Duodenal mucosa (tissue), 2 donors: ENCODE data around the gene NT5M.

ENCODE experiments used
- H3K27ac ChIP-seq: one replicate; pipeline ENCODE4 v1.7.0; 2013; ENCODE audit warnings: low read depth, low read length
- H3K27me3 ChIP-seq, 2 donors: one replicate each; pipeline ENCODE4 v1.7.0; 2013; ENCODE audit warnings: low read length in 2 of 2, control low read depth in 1 of 2; ENCODE audit not compliant: insufficient read depth in 2 of 2, control insufficient read depth in 1 of 2
- H3K36me3 ChIP-seq, 2 donors: one replicate each; pipeline ENCODE4 v1.7.0; 2013; ENCODE audit warnings: low read length in 2 of 2, control low read depth in 1 of 2; ENCODE audit not compliant: insufficient read depth in 2 of 2, control insufficient read depth in 1 of 2
- H3K4me1 ChIP-seq, 2 donors: one replicate each; pipeline ENCODE4 v1.7.0; 2013; ENCODE audit warnings: low read length in 2 of 2, control low read depth in 1 of 2; ENCODE audit not compliant: insufficient read depth in 2 of 2, control insufficient read depth in 1 of 2
- H3K4me3 ChIP-seq, 2 donors: one replicate each; pipeline ENCODE4 v1.7.0; 2013; ENCODE audit warnings: low read length in 2 of 2, low read depth in 1 of 2
- H3K9ac ChIP-seq, 2 donors: one replicate each; pipeline ENCODE4 v1.7.0; 2013; ENCODE audit warnings: low read length in 2 of 2, low read depth in 1 of 2
- H3K9me3 ChIP-seq, 2 donors: one replicate each; pipeline ENCODE4 v1.7.0; 2013; ENCODE audit warnings: low read length in 2 of 2, control low read depth in 1 of 2; ENCODE audit not compliant: control insufficient read depth in 1 of 2

The NT5M gene

GRCh38 chr17:17348872-17349723, 45.9 kb downstream of the NT5M start:
- peaks cover 0 to 3% of the 10 kb centered on the region in 2 donors for H3K27me3 ChIP-seq
- no peaks in the 10 kb centered on the region for H3K4me1 ChIP-seq
- H3K9me3 ChIP-seq, result no peaks in the 10 kb centered on the region
- no peak overlapping the region for H3K27ac ChIP-seq
- no peaks in the 10 kb centered on the region for H3K36me3 ChIP-seq
- no peak overlapping the region for H3K4me3 ChIP-seq
- H3K9ac ChIP-seq, result no peak overlapping the region

GRCh38 chr17:17349724-17350106, 46.5 kb downstream of the NT5M start:
- peaks cover 0 to 3% of the 10 kb centered on the region in 2 donors for H3K27me3 ChIP-seq
- no peak overlapping the region for H3K27ac ChIP-seq
- H3K9me3 ChIP-seq, result no peaks in the 10 kb centered on the region
- H3K9ac ChIP-seq, result no peak overlapping the region
- H3K36me3 ChIP-seq, result no peaks in the 10 kb centered on the region
- H3K4me1 ChIP-seq, result no peaks in the 10 kb centered on the region
- H3K4me3 ChIP-seq, result no peak overlapping the region

DNA sequence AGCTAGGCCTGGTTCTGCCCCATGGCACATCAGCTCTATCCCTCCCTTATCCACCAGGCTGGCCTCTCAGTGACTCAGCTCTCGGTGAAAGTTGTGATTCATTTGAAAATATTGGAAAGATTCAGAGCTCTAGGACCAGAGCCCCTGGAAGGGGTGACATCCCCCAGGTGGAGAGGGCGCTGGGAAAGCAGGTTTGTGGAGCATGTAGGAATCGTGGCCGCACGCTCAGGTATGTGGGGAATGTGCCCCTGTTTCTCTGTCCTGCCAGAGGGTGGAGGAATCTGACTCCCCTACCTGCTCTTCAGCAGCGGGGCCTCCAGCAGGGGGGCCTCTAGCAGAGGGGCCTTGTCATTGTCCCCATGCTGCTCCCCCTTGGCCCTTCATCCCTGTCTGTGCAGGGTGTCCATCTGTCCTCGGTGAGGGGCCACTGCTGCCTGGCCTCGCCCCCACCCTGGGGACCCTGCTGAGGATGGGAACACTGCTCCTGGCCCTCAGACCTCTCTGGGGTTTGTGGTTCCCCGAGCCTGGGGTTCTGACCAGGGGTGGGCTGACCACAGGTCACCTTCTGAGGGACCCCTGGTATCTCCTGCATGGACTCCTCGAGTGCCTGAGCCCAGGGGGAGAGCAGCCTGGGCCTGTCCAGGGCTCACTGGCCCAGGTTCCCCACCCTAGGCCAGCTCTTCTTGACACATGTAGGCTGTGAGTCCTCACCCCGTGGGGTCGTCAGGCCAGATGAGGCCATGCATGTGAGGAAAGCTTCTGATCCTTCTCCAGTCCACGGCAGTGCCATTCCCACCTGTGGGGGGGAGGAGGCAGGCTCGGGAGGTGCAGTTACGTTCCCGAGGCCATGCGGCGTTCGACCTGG, 47.5 kb downstream of the NT5M start:
- Histone ChIP-seq H3K9me3 (no peaks in the 10 kb centered on the region), H3K27ac (no peak overlapping the region), H3K27me3 (peaks cover 0 to 8% of the 10 kb centered on the region in 2 donors), H3K4me1 (peaks cover 0 to 4% of the 10 kb centered on the region in 2 donors), H3K4me3 (no peak overlapping the region), H3K36me3 (no peaks in the 10 kb centered on the region), H3K9ac (no peak overlapping the region)

DNA sequence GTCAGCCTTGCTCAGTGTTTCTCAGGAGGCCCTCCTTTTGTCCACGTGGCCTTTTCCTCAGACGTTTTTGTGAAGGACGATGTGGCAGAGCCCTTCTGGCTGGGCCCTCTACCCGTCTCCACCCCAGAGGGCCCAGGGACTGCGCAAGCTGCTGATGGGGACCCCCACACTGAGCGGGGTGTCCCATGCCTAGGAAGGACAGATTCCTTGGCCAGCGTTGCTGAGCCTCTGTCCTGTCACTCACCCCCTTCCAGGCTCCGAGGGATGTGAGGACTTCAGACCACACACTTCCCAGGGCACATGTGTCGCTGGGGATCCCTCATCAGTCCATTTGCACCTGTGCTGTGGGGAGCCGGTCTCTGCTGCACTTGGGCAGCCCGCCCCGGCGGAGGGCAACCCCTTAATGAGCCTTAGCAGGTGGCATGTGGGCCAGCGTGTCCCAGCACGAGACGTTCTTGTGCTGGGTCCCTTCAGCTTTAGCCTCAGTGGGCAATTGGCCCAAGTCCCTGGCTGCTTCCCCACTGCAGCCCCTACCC, 48.3 kb downstream of the NT5M start:
- H3K4me1 ChIP-seq, result peaks cover 0 to 4% of the 10 kb centered on the region in 2 donors
- H3K27me3 ChIP-seq, result peaks cover 0 to 8% of the 10 kb centered on the region in 2 donors
- no peak overlapping the region for H3K9ac ChIP-seq
- H3K36me3 ChIP-seq, result no peaks in the 10 kb centered on the region
- H3K27ac ChIP-seq, result no peak overlapping the region
- no peak overlapping the region for H3K4me3 ChIP-seq
- no peaks in the 10 kb centered on the region for H3K9me3 ChIP-seq

- Histone ChIP-seq H3K4me1 (peaks cover 0 to 4% of the 10 kb centered on the region in 2 donors), H3K9me3 (no peaks in the 10 kb centered on the region), H3K27me3 (peaks cover 0 to 8% of the 10 kb centered on the region in 2 donors), H3K27ac (no peak overlapping the region), H3K4me3 (no peak overlapping the region), H3K9ac (no peak overlapping the region), H3K36me3 (no peaks in the 10 kb centered on the region)
Observed at GRCh38 chr17:17351901-17352781, 49.0 kb downstream of the NT5M start.

DNA sequence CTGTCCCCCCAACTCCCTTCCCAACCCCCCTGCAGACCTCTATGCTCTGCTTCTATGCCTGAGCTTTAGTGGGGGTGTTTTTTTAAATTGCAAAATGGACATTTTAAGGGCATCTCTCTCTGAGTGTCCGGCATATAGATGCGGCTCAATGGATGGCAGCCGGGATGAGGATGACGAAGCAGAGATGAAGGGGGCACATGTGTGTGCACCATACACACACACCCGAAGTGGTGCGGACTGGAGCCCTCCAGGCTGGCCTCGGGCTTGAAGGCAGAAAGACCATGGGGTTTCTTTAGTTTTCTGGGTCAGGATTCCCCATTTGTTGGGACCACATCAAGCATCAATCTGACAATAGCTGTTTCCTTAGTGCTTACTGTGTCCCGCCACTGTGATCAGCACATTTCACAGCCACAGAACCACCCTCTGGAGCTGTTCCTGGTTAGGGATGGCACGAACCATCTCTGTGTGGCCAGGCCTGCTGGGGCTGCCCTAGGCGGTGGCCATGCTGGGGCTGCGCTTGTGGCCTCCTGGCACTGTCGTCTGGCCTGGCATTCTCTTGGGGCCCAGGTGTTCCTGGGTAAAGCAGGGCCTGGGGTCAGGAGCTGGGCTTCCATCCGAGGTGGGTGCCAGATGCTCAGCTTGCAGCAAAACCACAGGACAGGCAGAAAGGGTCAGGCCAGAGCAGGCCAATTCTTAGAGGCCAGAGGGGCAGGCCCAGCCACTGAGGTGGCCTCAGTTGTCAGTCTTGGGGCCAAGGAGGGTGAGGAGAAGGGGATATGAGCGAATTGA, 49.9 kb downstream of the NT5M start:
- no peaks in the 10 kb centered on the region for H3K36me3 ChIP-seq
- H3K9me3 ChIP-seq, result no peaks in the 10 kb centered on the region
- no peak overlapping the region for H3K4me3 ChIP-seq
- H3K27ac ChIP-seq, result no peak overlapping the region
- peaks cover 0 to 8% of the 10 kb centered on the region in 2 donors for H3K27me3 ChIP-seq
- H3K4me1 ChIP-seq, result peaks cover 0 to 4% of the 10 kb centered on the region in 2 donors
- H3K9ac ChIP-seq, result no peak overlapping the region

GRCh38 chr17:17353625-17354484, 50.7 kb downstream of the NT5M start:
- Histone ChIP-seq H3K4me3 (no peak overlapping the region), H3K9ac (no peak overlapping the region), H3K4me1 (peaks cover 0 to 4% of the 10 kb centered on the region in 2 donors), H3K36me3 (no peaks in the 10 kb centered on the region), H3K9me3 (no peaks in the 10 kb centered on the region), H3K27ac (no peak overlapping the region), H3K27me3 (peaks cover 0 to 5% of the 10 kb centered on the region in 2 donors)

DNA sequence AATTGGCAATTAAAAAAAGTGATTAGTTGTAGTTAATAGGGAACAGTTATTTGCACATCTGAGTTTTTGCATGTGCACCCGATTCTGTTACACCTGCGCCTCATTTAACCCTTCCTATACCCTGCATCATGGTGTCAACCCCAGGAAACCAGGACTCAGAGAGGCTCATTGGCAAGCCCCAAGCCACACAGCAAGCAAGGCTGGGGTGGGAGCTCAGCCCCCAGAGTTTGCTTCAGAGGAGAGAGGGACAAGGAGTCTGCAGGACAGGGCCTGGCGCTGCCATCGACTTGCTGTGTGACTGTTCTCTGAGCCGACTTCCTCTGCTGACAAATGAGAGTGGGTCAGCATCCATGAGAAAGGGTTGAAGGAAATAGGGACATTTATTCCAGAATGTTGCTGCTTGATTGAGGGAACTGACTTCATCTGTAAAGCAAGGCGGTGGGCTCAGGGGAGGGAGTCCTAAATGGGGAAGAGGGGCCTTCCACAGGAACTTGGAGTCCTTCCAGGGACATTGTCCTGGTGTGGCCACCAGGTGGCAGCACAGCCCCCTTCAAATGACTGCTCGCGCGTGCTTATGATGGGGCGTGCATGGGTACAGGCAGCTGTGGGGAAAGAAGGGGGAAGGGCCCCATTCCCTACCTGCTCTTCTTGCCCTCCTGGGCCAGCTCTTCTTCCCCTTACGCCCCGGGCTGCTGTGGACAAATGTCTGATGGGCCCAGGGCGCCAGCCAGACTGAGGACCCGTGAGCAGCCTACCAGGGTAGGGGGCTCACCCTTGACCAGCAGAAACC, 51.6 kb downstream of the NT5M start:
- no peaks in the 10 kb centered on the region for H3K36me3 ChIP-seq
- H3K9me3 ChIP-seq, result no peaks in the 10 kb centered on the region
- peaks cover 0 to 5% of the 10 kb centered on the region in 2 donors for H3K27me3 ChIP-seq
- H3K27ac ChIP-seq, result no peak overlapping the region
- H3K4me3 ChIP-seq, result no peak overlapping the region
- H3K4me1 ChIP-seq, result peaks cover 0 to 4% of the 10 kb centered on the region in 2 donors
- no peak overlapping the region for H3K9ac ChIP-seq
